HL-60 (cell line): ENCODE data around the gene ZRANB3.

Experiments used
- DNase-seq, 2 experiments: peaks; one replicate each; pipeline ENCODE4 v3.0.0-alpha.2; 2010 to 2020; ENCODE audit warnings: low read depth in 1 of 2, low spot score in 1 of 2
- H3K27ac ChIP-seq: fragments of 250-450 bp; sonication (Bioruptor Pico); replicated peaks from 2 replicates; pipeline ENCODE4 v1.5.1; 2020; ENCODE audit warnings: mild to moderate bottlenecking, moderate library complexity
- H3K27me3 ChIP-seq: fragments of 250-450 bp; sonication (Bioruptor Pico); 2 replicates; pipeline ENCODE4 v1.5.1; 2021; ENCODE audit warnings: mild to moderate bottlenecking, moderate library complexity; ENCODE audit not compliant: insufficient read depth, poor library complexity, severe bottlenecking
- H3K4me3 ChIP-seq: replicated peaks from 2 replicates; pipeline ENCODE4 v1.5.1; 2011; ENCODE audit warnings: mild to moderate bottlenecking, control low read depth, low read length; ENCODE audit not compliant: insufficient read depth
- GABPA ChIP-seq: IDR thresholded peaks from 2 replicates; pipeline ENCODE4 v1.6.1; 2012; ENCODE audit warnings: low read depth
- POLR2AphosphoS5 ChIP-seq: IDR thresholded peaks from 2 replicates; pipeline ENCODE4 v1.6.1; 2012; ENCODE audit warnings: low read depth
- REST ChIP-seq: IDR thresholded peaks from 2 replicates; pipeline ENCODE4 v1.6.1; 2012; ENCODE audit warnings: low read depth; ENCODE audit not compliant: insufficient replicate concordance
- SPI1 ChIP-seq: IDR thresholded peaks from 2 replicates; pipeline ENCODE4 v1.6.1; 2012; ENCODE audit warnings: low read depth, mild to moderate bottlenecking, borderline replicate concordance
- TF ChIP-seq, protein P1 (sequence below): IDR thresholded peaks from one replicate; pipeline ENCODE4 v1.5.1; 2011; ENCODE audit warnings: low read length, control low read depth, inconsistent platforms; ENCODE audit not compliant: insufficient read depth

The ZRANB3 gene

GRCh38 chr2:135095591-135095990 is 435.4 kb downstream of the ZRANB3 start:
- TF ChIP-seq SPI1 (no peak), POLR2AphosphoS5 (no peak), GABPA (no peak), REST (no peak)
- TF ChIP-seq, protein P1, sequence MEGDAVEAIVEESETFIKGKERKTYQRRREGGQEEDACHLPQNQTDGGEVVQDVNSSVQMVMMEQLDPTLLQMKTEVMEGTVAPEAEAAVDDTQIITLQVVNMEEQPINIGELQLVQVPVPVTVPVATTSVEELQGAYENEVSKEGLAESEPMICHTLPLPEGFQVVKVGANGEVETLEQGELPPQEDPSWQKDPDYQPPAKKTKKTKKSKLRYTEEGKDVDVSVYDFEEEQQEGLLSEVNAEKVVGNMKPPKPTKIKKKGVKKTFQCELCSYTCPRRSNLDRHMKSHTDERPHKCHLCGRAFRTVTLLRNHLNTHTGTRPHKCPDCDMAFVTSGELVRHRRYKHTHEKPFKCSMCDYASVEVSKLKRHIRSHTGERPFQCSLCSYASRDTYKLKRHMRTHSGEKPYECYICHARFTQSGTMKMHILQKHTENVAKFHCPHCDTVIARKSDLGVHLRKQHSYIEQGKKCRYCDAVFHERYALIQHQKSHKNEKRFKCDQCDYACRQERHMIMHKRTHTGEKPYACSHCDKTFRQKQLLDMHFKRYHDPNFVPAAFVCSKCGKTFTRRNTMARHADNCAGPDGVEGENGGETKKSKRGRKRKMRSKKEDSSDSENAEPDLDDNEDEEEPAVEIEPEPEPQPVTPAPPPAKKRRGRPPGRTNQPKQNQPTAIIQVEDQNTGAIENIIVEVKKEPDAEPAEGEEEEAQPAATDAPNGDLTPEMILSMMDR = no peak
- no peak for DNase-seq
- no peaks in the 10 kb centered on the region for H3K27me3 ChIP-seq
- H3K4me3 ChIP-seq = no peak overlapping the region
- no peak overlapping the region for H3K27ac ChIP-seq

DNA sequence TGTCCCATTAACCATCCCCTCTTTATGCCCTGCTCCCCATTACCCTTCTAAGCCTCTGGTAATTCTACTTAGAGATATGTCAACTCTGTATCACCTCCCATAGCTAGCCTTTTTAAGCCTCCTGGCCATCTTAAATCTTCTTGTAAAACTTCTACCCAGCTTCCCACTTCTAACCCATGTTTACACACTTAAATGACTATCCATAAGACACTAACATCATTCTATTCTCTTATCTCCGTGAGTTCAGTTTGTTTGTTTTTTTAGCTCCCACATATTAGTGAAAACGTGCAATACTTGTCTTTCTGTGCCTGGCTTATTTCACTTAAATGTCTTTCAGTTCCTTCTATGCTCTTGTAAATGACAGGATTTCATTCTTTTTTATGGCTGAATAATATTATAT is 436.5 kb downstream of the ZRANB3 start:
- DNase-seq = no peak
- Histone ChIP-seq H3K27me3 (no peaks in the 10 kb centered on the region), H3K27ac (no peak overlapping the region), H3K4me3 (no peak overlapping the region)
- TF ChIP-seq, protein P1 = no peak
- no peak for TF ChIP-seq POLR2AphosphoS5
- TF ChIP-seq REST = no peak
- no peak for TF ChIP-seq GABPA
- no peak for TF ChIP-seq SPI1

DNA sequence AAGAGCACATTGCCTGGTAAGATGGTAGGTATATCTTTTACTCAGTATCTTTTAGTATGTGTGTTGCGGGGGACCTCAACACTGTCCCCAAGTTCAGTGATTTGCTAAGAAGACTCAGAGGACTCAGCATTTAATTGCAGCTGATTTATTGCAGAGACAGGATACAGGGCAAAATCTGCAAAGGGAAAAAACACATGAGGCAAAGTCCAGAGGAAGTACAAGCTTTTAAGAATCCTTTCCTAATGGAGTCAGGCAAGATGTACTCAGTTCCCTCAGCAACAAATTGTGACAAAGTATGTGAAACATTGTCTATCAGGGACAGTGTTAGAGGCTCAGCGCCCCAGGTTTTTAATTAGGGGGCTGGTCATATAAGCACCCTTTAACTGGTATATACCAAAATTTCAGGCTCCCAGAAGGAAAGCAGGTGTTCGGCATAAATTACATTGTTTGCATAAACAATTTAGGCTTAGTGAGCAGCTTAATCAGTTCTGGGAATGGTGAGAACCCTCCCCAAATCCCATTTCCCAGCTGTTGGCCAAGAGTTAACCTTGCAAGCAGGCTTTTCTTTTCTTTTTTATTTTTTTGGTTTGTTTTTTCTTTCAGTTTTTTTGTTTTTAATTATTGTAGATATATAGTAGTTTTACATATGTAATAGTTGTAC is 437.2 kb downstream of the ZRANB3 start:
- DNase-seq = no peak
- TF ChIP-seq POLR2AphosphoS5 (no peak), GABPA (no peak), REST (no peak), SPI1 (no peak)
- TF ChIP-seq, protein P1 = no peak
- no peak overlapping the region for H3K4me3 ChIP-seq
- no peak overlapping the region for H3K27ac ChIP-seq
- H3K27me3 ChIP-seq = no peaks in the 10 kb centered on the region
